IMR-90 (cell line): ENCODE measurements around the gene UBE2L3. TPM values are rescaled to one million over a fixed set of nuclear protein-coding genes. Genes with fewer than 3 reads are reported as not detected.

Source experiments
- ATAC-seq: fragments of 200-7000 bp; cut with Tn5 transposase; 2 replicates; pipeline ENCODE4 v1.9.1; 2020; ENCODE audit warnings: low read depth, mild to moderate bottlenecking, moderate library complexity
- BruUV-seq: library from RNA; stranded (reverse); fragments of 400-500 nt; replicated peaks from 2 replicates; lab custom pipeline; 2021; lab: Mats Ljungman, UMichigan
- CTCF ChIA-PET: fragments of 300-600 bp; formaldehyde crosslinking; extraction: SDS; loops from one replicate; lab custom pipeline; 2021; ENCODE audit warnings: antibody characterized with exemption; lab: Yijun Ruan, JAX
- POLR2A ChIA-PET: fragments of 300-600 bp; sonication (Branson Sonifier 250); formaldehyde crosslinking; loops from one replicate; lab custom pipeline; 2022; ENCODE audit warnings: antibody characterized with exemption; ENCODE audit not compliant: unreplicated experiment; lab: Charles Lee
- DNase-seq: peaks from one replicate; pipeline ENCODE4 v3.0.0; 2013
- H2AFZ ChIP-seq: replicated peaks from 2 replicates; pipeline ENCODE3; 2013; ENCODE audit warnings: low read length, mild to moderate bottlenecking; ENCODE audit not compliant: poor library complexity
- H2AK5ac ChIP-seq: 2 replicates; pipeline ENCODE4 v1.6.1; 2013; ENCODE audit warnings: low read depth, low read length, inconsistent platforms
- H2AK9ac ChIP-seq: replicated peaks from 2 replicates; pipeline ENCODE3; 2013; ENCODE audit warnings: mild to moderate bottlenecking, low read depth, low read length, moderate library complexity; ENCODE audit not compliant: poor library complexity
- H2BK120ac ChIP-seq: 2 replicates; pipeline ENCODE4 v1.6.1; 2013; ENCODE audit warnings: low read depth, low read length, inconsistent platforms
- H2BK15ac ChIP-seq: 3 replicates; pipeline ENCODE4 v1.6.1; 2013; ENCODE audit warnings: low read depth, low read length, inconsistent platforms
- H2BK20ac ChIP-seq: 2 replicates; pipeline ENCODE4 v1.6.1; 2013; ENCODE audit warnings: low read depth, mild to moderate bottlenecking, inconsistent platforms, low read length, moderate library complexity
- H2BK5ac ChIP-seq: 2 replicates; pipeline ENCODE4 v1.6.1; 2013; ENCODE audit warnings: mild to moderate bottlenecking, low read depth, low read length, inconsistent platforms; ENCODE audit not compliant: poor library complexity, severe bottlenecking
- H3K14ac ChIP-seq: replicated peaks from 2 replicates; pipeline ENCODE4 v1.6.1; 2013; ENCODE audit warnings: low read depth, low read length, inconsistent platforms
- H3K18ac ChIP-seq: 2 replicates; pipeline ENCODE4 v1.6.1; 2013; ENCODE audit warnings: low read depth, low read length, control low read depth
- H3K23ac ChIP-seq: 2 replicates; pipeline ENCODE4 v1.6.1; 2013; ENCODE audit warnings: low read depth, low read length, inconsistent platforms
- H3K27ac ChIP-seq: 2 replicates; pipeline ENCODE4 v1.5.1; 2013; ENCODE audit warnings: mild to moderate bottlenecking, control low read depth, low read length; ENCODE audit not compliant: insufficient read depth
- H3K27me3 ChIP-seq: 2 replicates; pipeline ENCODE4 v1.6.1; 2013; ENCODE audit warnings: low read length; ENCODE audit not compliant: control insufficient read depth, insufficient read depth
- H3K36me3 ChIP-seq: 2 replicates; pipeline ENCODE4 v1.6.1; 2013; ENCODE audit warnings: low read length, mixed read lengths; ENCODE audit not compliant: control insufficient read depth, insufficient read depth
- H3K4ac ChIP-seq: 2 replicates; pipeline ENCODE4 v1.6.1; 2013; ENCODE audit warnings: low read depth, low read length, inconsistent platforms
- H3K4me1 ChIP-seq: 2 replicates; pipeline ENCODE4 v1.6.1; 2013; ENCODE audit warnings: low read length, mixed read lengths; ENCODE audit not compliant: control insufficient read depth, insufficient read depth
- H3K4me2 ChIP-seq: 2 replicates; pipeline ENCODE4 v1.6.1; 2013; ENCODE audit warnings: low read depth, mild to moderate bottlenecking, control low read depth, low read length, moderate library complexity
- H3K4me3 ChIP-seq: 2 replicates; pipeline ENCODE4 v1.5.1; 2013; ENCODE audit warnings: low read depth, mild to moderate bottlenecking, control low read depth, low read length, moderate library complexity; ENCODE audit not compliant: insufficient read depth
- H3K56ac ChIP-seq: 2 replicates; pipeline ENCODE4 v1.6.1; 2013; ENCODE audit warnings: low read length, inconsistent platforms; ENCODE audit not compliant: insufficient read depth; ENCODE audit errors: extremely low read depth
- H3K79me1 ChIP-seq, 2 experiments: 2 replicates each; pipeline ENCODE4 v1.6.1; 2013; ENCODE audit warnings: low read length in 2 of 2, inconsistent platforms in 1 of 2, low read depth in 1 of 2
- H3K9ac ChIP-seq: 2 replicates; pipeline ENCODE4 v1.6.1; 2013; ENCODE audit warnings: low read depth, low read length, control low read depth
- H3K9me1 ChIP-seq: 2 replicates; pipeline ENCODE4 v1.6.1; 2013; ENCODE audit warnings: low read length, inconsistent platforms; ENCODE audit not compliant: insufficient read depth
- H3K9me3 ChIP-seq: 2 replicates; pipeline ENCODE4 v1.6.1; 2013; ENCODE audit warnings: low read length; ENCODE audit not compliant: control insufficient read depth, insufficient read depth
- H4K20me1 ChIP-seq: 2 replicates; pipeline ENCODE4 v1.6.1; 2013; ENCODE audit warnings: low read length, inconsistent platforms; ENCODE audit not compliant: insufficient read depth
- H4K5ac ChIP-seq: 2 replicates; pipeline ENCODE4 v1.6.1; 2013; ENCODE audit warnings: mild to moderate bottlenecking, low read depth, low read length, control low read depth
- H4K8ac ChIP-seq, 2 experiments: 2 replicates each; pipeline ENCODE4 v1.6.1; 2013; ENCODE audit warnings: low read depth in 2 of 2, low read length in 2 of 2, control low read depth in 1 of 2, inconsistent platforms in 1 of 2
- H4K91ac ChIP-seq: 2 replicates; pipeline ENCODE4 v1.6.1; 2013; ENCODE audit warnings: low read depth, low read length, inconsistent platforms; ENCODE audit not compliant: insufficient read depth
- BHLHE40 ChIP-seq: fragments of 150-350 bp; IDR thresholded peaks from 2 replicates; pipeline ENCODE4 v1.6.1; 2016; ENCODE audit warnings: mild to moderate bottlenecking, low read depth, low read length
- CEBPB ChIP-seq: IDR thresholded peaks from 2 replicates; pipeline ENCODE4 v1.6.1; 2012; ENCODE audit warnings: low read depth, low read length, improper control_type of control experiment
- CHD1 ChIP-seq: IDR thresholded peaks from 2 replicates; pipeline ENCODE4 v1.6.1; 2012; ENCODE audit warnings: low read depth, low read length, improper control_type of control experiment
- CTCF ChIP-seq: conservative IDR thresholded peaks from 2 replicates; pipeline ENCODE4 v1.5.1; 2012; ENCODE audit warnings: mild to moderate bottlenecking, low read depth, low read length, improper control_type of control experiment
- FOS ChIP-seq: fragments of 150-350 bp; IDR thresholded peaks from 2 replicates; pipeline ENCODE4 v1.6.1; 2016; ENCODE audit warnings: low read depth, low read length
- MAFK ChIP-seq: IDR thresholded peaks from 2 replicates; pipeline ENCODE4 v1.6.1; 2012; ENCODE audit warnings: low read depth, low read length, improper control_type of control experiment
- MAZ ChIP-seq: IDR thresholded peaks from 2 replicates; pipeline ENCODE4 v1.6.1; 2012; ENCODE audit warnings: low read depth, mild to moderate bottlenecking, low read length, improper control_type of control experiment, moderate library complexity, borderline replicate concordance
- MXI1 ChIP-seq: IDR thresholded peaks from 2 replicates; pipeline ENCODE4 v1.6.1; 2012; ENCODE audit warnings: low read depth, mild to moderate bottlenecking, low read length, moderate library complexity, borderline replicate concordance
- NFE2L2 ChIP-seq: fragments of 150-350 bp; IDR thresholded peaks from 2 replicates; pipeline ENCODE4 v1.6.1; 2016; ENCODE audit warnings: low read depth, mild to moderate bottlenecking, low read length
- POLR2A ChIP-seq: IDR thresholded peaks from 2 replicates; pipeline ENCODE4 v1.6.1; 2012; ENCODE audit warnings: mild to moderate bottlenecking, low read depth, low read length
- RAD21 ChIP-seq: IDR thresholded peaks from 2 replicates; pipeline ENCODE4 v1.6.1; 2012; ENCODE audit warnings: low read length, improper control_type of control experiment
- RCOR1 ChIP-seq: IDR thresholded peaks from 2 replicates; pipeline ENCODE4 v1.6.1; 2012; ENCODE audit warnings: mild to moderate bottlenecking, low read length, improper control_type of control experiment; ENCODE audit not compliant: insufficient replicate concordance
- RFX5 ChIP-seq: IDR thresholded peaks from 2 replicates; pipeline ENCODE4 v1.8.0; 2012; ENCODE audit warnings: low read depth, mild to moderate bottlenecking, low read length, moderate library complexity
- SMC3 ChIP-seq: fragments of 150-350 bp; IDR thresholded peaks from 2 replicates; pipeline ENCODE4 v1.6.1; 2016; ENCODE audit warnings: low read depth, mild to moderate bottlenecking, antibody characterized with exemption, low read length, moderate library complexity
- USF2 ChIP-seq: fragments of 150-350 bp; IDR thresholded peaks from 2 replicates; pipeline ENCODE4 v1.6.1; 2017; ENCODE audit warnings: mild to moderate bottlenecking, antibody characterized with exemption, low read length, low read depth
- WGBS, 2 experiments: methylation state at CpG; one replicate each; pipeline versions ENCODE4 v1.1.5 to v1.1.7; 2013; ENCODE audit warnings: missing lambda C conversion rate in 2 of 2; ENCODE audit not compliant: insufficient read length in 1 of 2; ENCODE audit errors: extremely low coverage in 2 of 2; 5-methylcytosine and 5-hydroxymethylcytosine counted together
- dilution Hi-C: fragments of 300-500 bp; cut with HindIII; formaldehyde crosslinking; loops from one replicate; pipeline ENCODE4 v1.14.3; 2018; ENCODE audit warnings: low sequenced_read_pairs; ENCODE audit not compliant: unreplicated experiment
- in situ Hi-C: fragments of 300-500 bp; cut with MboI; formaldehyde crosslinking; loops from 3 replicates; pipeline ENCODE4 v1.14.3; 2019; ENCODE audit warnings: low sequenced_read_pairs, inconsistent platforms, mixed read lengths
- intact Hi-C: fragments of 100-400 bp; cut with micrococcal nuclease; formaldehyde crosslinking; loops from 2 replicates; pipeline ENCODE4 v1.10.0; 2022
- polyA plus RNA-seq, 3 experiments: library from polyadenylated mRNA; depleted of rRNA; stranded (reverse); fragments of >200 nt; gene quantifications; 2 replicates each; pipeline ENCODE4 v1.2.3, GENCODE V29; 2012; ENCODE audit warnings: low replicate concordance in 1 of 3
- total RNA-seq: library from RNA; depleted of rRNA; stranded (reverse); fragments of >200 nt; gene quantifications from 2 replicates; pipeline ENCODE4 v1.2.3, GENCODE V29; 2012
- TF ChIP-seq, protein P1 (sequence below): fragments of 150-350 bp; IDR thresholded peaks from 2 replicates; pipeline ENCODE4 v1.6.1; 2016; ENCODE audit warnings: low read depth, mild to moderate bottlenecking, low read length, moderate library complexity, borderline replicate concordance

UBE2L3 gene
- total and polyA plus RNA-seq, 2 of the 4 experiments (the other 2 are of a cell fraction), result 29.0 to 72.9 TPM

DNA sequence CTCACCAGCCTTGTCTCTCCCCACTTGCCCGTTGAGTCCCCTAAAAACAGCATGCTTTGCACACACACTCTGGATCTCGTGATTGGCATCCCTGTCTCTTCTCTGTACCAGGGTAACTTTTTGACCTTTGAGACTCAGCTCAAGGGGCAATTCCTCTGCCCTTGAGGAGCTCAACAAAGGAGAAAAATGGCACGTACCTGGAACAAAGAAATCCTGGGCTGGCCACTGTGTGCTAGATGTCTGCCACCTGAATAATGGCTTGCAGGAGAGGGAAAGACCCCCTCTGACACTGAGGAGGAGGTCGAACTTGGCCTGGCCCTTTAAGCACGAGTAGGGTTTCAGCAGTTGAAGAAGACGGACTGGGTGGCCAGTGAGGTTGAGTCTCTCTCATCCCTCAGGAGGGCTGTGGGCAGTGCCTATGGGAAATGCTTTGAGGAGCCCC, 5.8 kb downstream of the UBE2L3 start:
- Histone ChIP-seq H4K8ac (no peak overlapping the region), H3K56ac (no peak overlapping the region), H3K9me1 (peaks cover 37% of the 10 kb centered on the region), H3K18ac (no peak overlapping the region), H3K9ac (no peak overlapping the region), H4K20me1 (peaks cover 100% of the 10 kb centered on the region), H3K4me2 (no peak overlapping the region), H3K14ac (no peak overlapping the region), H3K27ac (no peak overlapping the region), H2BK5ac (no peak overlapping the region), H2AK9ac (no peak overlapping the region), H2BK15ac (no peak overlapping the region), H2AFZ (no peak overlapping the region), H3K4me1 (peaks cover 23% of the 10 kb centered on the region), H4K91ac (no peak overlapping the region), H3K79me1 (peaks cover 3 to 50% of the 10 kb centered on the region in 2 experiments; a peak in 3 of 4 replicates), H3K4ac (no peak overlapping the region), H3K36me3 (peaks cover 2% of the 10 kb centered on the region; the same call in 1 of the 2 replicates), H4K5ac (no peak overlapping the region), H2AK5ac (no peak overlapping the region), H2BK20ac (no peak overlapping the region), H3K23ac (0 out of 2 replicates have a peak overlapping the region, but pooled peaks have one; percentile 7), H2BK120ac (no peak overlapping the region), H3K27me3 (no peaks in the 10 kb centered on the region), H3K9me3 (no peaks in the 10 kb centered on the region), H3K4me3 (no peak overlapping the region)
- BruUV-seq, result no TSS peak
- ChIA-PET POLR2A (no interaction called here), CTCF (interaction anchor here (1.0 kb wide), 1 partner anchor 56 kb away, joined by 3 read pairs; no protein-coding TSS in a partner anchor)
- 77% methylated on average over 3 of the region's 6 CpGs; no CpG with 5 or more reads in 1 of the 2 experiments for WGBS, 2 experiments
- no peak for ATAC-seq
- dilution Hi-C loops (no loop called here), in situ Hi-C loops (no loop called here), intact Hi-C loops (no loop called here)
- TF ChIP-seq CEBPB, result no peak
- no peak for TF ChIP-seq RFX5
- no peak for TF ChIP-seq NFE2L2
- TF ChIP-seq MXI1, result no peak
- TF ChIP-seq MAFK, result no peak
- no peak for TF ChIP-seq RCOR1
- no peak for TF ChIP-seq USF2
- no peak for TF ChIP-seq SMC3
- no peak for TF ChIP-seq POLR2A
- TF ChIP-seq CTCF, result no peak
- TF ChIP-seq RAD21, result no peak
- no peak for TF ChIP-seq FOS
- no peak for TF ChIP-seq MAZ
- no peak for TF ChIP-seq CHD1
- TF ChIP-seq BHLHE40, result no peak
- TF ChIP-seq, protein P1, sequence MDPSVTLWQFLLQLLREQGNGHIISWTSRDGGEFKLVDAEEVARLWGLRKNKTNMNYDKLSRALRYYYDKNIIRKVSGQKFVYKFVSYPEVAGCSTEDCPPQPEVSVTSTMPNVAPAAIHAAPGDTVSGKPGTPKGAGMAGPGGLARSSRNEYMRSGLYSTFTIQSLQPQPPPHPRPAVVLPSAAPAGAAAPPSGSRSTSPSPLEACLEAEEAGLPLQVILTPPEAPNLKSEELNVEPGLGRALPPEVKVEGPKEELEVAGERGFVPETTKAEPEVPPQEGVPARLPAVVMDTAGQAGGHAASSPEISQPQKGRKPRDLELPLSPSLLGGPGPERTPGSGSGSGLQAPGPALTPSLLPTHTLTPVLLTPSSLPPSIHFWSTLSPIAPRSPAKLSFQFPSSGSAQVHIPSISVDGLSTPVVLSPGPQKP, result no peak
- DNase-seq, result no peak
